K562 (cell line): ENCODE data around the gene SNPH.

Source experiments
- EP300 ChIP-seq: IDR thresholded peaks from 2 replicates; pipeline ENCODE4 v1.6.1; 2012; ENCODE audit warnings: low read length, improper control_type of control experiment
- HDAC2 ChIP-seq: fragments of 450-650 bp; IDR thresholded peaks from 2 replicates; pipeline ENCODE4 v1.6.1; 2016; ENCODE audit warnings: mild to moderate bottlenecking
- HNRNPUL1 ChIP-seq: fragments of 200-400 bp; formaldehyde crosslinking; IDR thresholded peaks from 2 replicates; pipeline ENCODE4 v1.6.1; 2017; ENCODE audit warnings: low read length
- KDM5B ChIP-seq: fragments of 200-600 bp; sonication (generic); IDR thresholded peaks from 2 replicates; pipeline ENCODE4 v1.6.1; 2012; ENCODE audit warnings: low read depth, mild to moderate bottlenecking, moderate library complexity, low read length, control low read depth, inconsistent platforms; ENCODE audit not compliant: insufficient replicate concordance
- MAZ ChIP-seq, 2 experiments: fragments of 450-650 bp in 1 of 2; sonication (generic) in 1 of 2; formaldehyde crosslinking; IDR thresholded peaks in 1 of 2; conservative IDR thresholded peaks in 1 of 2; 2 replicates each; pipeline versions ENCODE4 v1.4.0 to v1.5.0; 2020; ENCODE audit warnings: mild to moderate bottlenecking in 1 of 2, missing genetic modification reagents in 1 of 2
- MEF2A ChIP-seq: IDR thresholded peaks from 2 replicates; pipeline ENCODE4 v1.6.1; 2011; ENCODE audit warnings: low read depth, mild to moderate bottlenecking, low read length, moderate library complexity; ENCODE audit not compliant: control insufficient read depth
- NFE2 ChIP-seq: IDR thresholded peaks from 2 replicates; pipeline ENCODE4 v1.6.1; 2014; ENCODE audit warnings: antibody characterized with exemption, low read depth
- PML ChIP-seq: IDR thresholded peaks from 2 replicates; pipeline ENCODE4 v1.6.1; 2012; ENCODE audit warnings: low read length, inconsistent platforms
- RCOR1 ChIP-seq, 2 experiments: IDR thresholded peaks; 2 replicates each; pipeline ENCODE4 v1.6.1; 2012; ENCODE audit warnings: low read depth in 2 of 2, low read length in 2 of 2, borderline replicate concordance in 1 of 2, improper control_type of control experiment in 1 of 2
- ZBTB7A ChIP-seq: IDR thresholded peaks from 2 replicates; pipeline ENCODE4 v1.6.1; 2011; ENCODE audit warnings: low read depth, mild to moderate bottlenecking, low read length, moderate library complexity, borderline replicate concordance; ENCODE audit not compliant: control insufficient read depth
- ZNF512 ChIP-seq: IDR thresholded peaks from 2 replicates; pipeline ENCODE4 v1.6.1; 2016; ENCODE audit warnings: missing genetic modification characterization, missing compliant biosample characterization
- ZZZ3 ChIP-seq: fragments of 450-650 bp; IDR thresholded peaks from 2 replicates; pipeline ENCODE4 v1.6.1; 2016; ENCODE audit warnings: antibody characterized with exemption, mild to moderate bottlenecking, moderate library complexity
- TF ChIP-seq, protein P1 (sequence below), 3 experiments: IDR thresholded peaks in 2 of 3; conservative IDR thresholded peaks in 1 of 3; 2 replicates each; pipeline ENCODE4 v1.5.1; 2011 to 2012; ENCODE audit warnings: low read length in 3 of 3, mild to moderate bottlenecking in 3 of 3, control low read depth in 2 of 3, improper control_type of control experiment in 1 of 3, inconsistent platforms in 1 of 3, low read depth in 1 of 3, mixed read lengths in 1 of 3, moderate library complexity in 1 of 3; ENCODE audit not compliant: insufficient read depth in 2 of 3

DNA sequence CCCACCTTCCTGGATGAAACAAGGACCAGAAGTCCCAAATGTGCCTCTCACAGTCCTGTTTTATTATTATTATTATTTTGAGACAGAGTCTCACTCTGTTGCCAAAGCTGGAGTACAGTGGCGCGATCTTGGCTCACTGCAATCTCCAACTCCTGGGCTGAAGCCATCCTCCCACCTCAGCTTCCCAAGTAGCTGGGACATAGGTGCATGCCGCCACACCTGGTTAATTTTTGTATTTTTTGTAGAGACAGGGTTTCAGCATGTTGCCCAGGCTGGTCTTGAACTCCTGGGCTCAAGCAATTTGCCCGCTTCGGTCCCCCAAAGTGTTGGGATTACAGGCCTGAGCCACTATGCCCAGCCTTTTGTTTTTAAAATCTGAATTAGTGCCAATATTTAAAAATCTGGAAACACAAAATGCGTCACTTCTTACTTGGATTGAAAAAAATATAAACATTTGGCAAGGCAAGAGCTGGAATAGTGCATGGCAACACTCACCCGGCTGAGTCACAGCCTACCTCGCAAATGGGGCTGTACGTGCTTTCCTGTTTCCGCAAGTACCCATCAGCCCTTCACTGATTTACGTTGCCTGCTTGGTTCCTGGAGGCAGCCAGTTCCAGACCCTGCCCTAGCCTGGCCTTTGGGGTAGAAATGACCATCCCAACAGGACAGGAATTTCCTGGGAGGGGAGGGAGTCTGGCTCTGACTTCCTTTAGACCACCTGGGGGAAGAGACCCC lies 56.6 kb downstream of the SNPH start:
- TF ChIP-seq PML (no peak), MAZ (CRISPR knock-in tag; conservative IDR thresholded peaks at IDR 0.05 in 1 of 2, IDR thresholded peaks at IDR 0.05 in 1 of 2) (no peak), MEF2A (no peak), HDAC2 (no peak), ZBTB7A (no peak), RCOR1 (IDR thresholded peaks at IDR 0.05; ENCODE audit: borderline replicate concordance in 1 of 2, low read depth in 2 of 2, low read length in 2 of 2) (no peak), NFE2 (no peak), EP300 (no peak), ZNF512 (tag) (no peak), HNRNPUL1 (no peak), ZZZ3 (no peak), KDM5B (no peak)
- TF ChIP-seq, protein P1, sequence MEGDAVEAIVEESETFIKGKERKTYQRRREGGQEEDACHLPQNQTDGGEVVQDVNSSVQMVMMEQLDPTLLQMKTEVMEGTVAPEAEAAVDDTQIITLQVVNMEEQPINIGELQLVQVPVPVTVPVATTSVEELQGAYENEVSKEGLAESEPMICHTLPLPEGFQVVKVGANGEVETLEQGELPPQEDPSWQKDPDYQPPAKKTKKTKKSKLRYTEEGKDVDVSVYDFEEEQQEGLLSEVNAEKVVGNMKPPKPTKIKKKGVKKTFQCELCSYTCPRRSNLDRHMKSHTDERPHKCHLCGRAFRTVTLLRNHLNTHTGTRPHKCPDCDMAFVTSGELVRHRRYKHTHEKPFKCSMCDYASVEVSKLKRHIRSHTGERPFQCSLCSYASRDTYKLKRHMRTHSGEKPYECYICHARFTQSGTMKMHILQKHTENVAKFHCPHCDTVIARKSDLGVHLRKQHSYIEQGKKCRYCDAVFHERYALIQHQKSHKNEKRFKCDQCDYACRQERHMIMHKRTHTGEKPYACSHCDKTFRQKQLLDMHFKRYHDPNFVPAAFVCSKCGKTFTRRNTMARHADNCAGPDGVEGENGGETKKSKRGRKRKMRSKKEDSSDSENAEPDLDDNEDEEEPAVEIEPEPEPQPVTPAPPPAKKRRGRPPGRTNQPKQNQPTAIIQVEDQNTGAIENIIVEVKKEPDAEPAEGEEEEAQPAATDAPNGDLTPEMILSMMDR (IDR thresholded peaks at IDR 0.05 in 2 of 3, conservative IDR thresholded peaks at IDR 0.05 in 1 of 3; ENCODE audit: insufficient read depth in 2 of 3, low read depth in 1 of 3, low read length in 3 of 3) = no peak
